HepG2 (cell line): Measurements from ENCODE around the gene FUT1. TPM values are rescaled to one million over a fixed set of nuclear protein-coding genes. Genes with fewer than 3 reads are reported as not detected.

ENCODE experiments used
- CC2D1A ChIP-seq: sonication (generic); formaldehyde crosslinking; IDR thresholded peaks from 2 replicates; pipeline ENCODE4 v1.8.1; 2023; ENCODE audit warnings: mild to moderate bottlenecking, missing genetic modification reagents
- FOXK1 ChIP-seq: sonication (generic); formaldehyde crosslinking; IDR thresholded peaks from 2 replicates; pipeline ENCODE4 v1.4.0; 2020; ENCODE audit warnings: low read depth, missing genetic modification reagents, borderline replicate concordance
- HCFC1 ChIP-seq: fragments of 150-350 bp; IDR thresholded peaks from 2 replicates; pipeline ENCODE4 v1.6.1; 2014; ENCODE audit warnings: low read depth, low read length
- KDM3A ChIP-seq: IDR thresholded peaks from 2 replicates; pipeline ENCODE4 v1.6.1; 2018; ENCODE audit warnings: low read depth, missing compliant biosample characterization
- NFE2L2 ChIP-seq: fragments of 150-350 bp; IDR thresholded peaks from 2 replicates; pipeline ENCODE4 v1.6.1; 2014; ENCODE audit warnings: low read length
- NFKB2 ChIP-seq: sonication (generic); formaldehyde crosslinking; IDR thresholded peaks from 2 replicates; pipeline ENCODE4 v1.4.0; 2020; ENCODE audit warnings: missing genetic modification reagents, borderline replicate concordance
- NFYC ChIP-seq: IDR thresholded peaks from 2 replicates; pipeline ENCODE4 v1.6.1; 2016; ENCODE audit warnings: missing genetic modification reagents, missing compliant biosample characterization
- NRL ChIP-seq: sonication (generic); formaldehyde crosslinking; IDR thresholded peaks from 2 replicates; pipeline ENCODE4 v1.5.0; 2020; ENCODE audit warnings: missing genetic modification reagents, mild to moderate bottlenecking, moderate library complexity, borderline replicate concordance
- ZBTB21 ChIP-seq: sonication (generic); formaldehyde crosslinking; IDR thresholded peaks from 2 replicates; pipeline ENCODE4 v1.4.0; 2020; ENCODE audit warnings: missing genetic modification reagents
- ZKSCAN5 ChIP-seq: sonication (generic); formaldehyde crosslinking; IDR thresholded peaks from 2 replicates; pipeline ENCODE4 v1.5.1; 2020; ENCODE audit warnings: mild to moderate bottlenecking, missing genetic modification reagents
- ZNF253 ChIP-seq: sonication (generic); formaldehyde crosslinking; IDR thresholded peaks from 2 replicates; pipeline ENCODE4 v1.8.0; 2022; ENCODE audit warnings: mild to moderate bottlenecking, missing genetic modification reagents, borderline replicate concordance
- ZNF709 ChIP-seq: sonication (generic); formaldehyde crosslinking; IDR thresholded peaks from 2 replicates; pipeline ENCODE4 v1.5.0; 2020; ENCODE audit warnings: mild to moderate bottlenecking, missing genetic modification reagents
- ZSCAN9 ChIP-seq: IDR thresholded peaks from 2 replicates; pipeline ENCODE4 v1.6.1; 2016; ENCODE audit warnings: borderline replicate concordance
- polyA plus RNA-seq, 8 experiments: library from polyadenylated mRNA; depleted of rRNA in 3 of 8; stranded (reverse) in 7 of 8; unstranded in 1 of 8; fragments of >200 nt; fragmentation: Illumina TruSeq in 4 of 8; extraction: Trizol in 4 of 8; gene quantifications; 2 replicates each; pipeline versions ENCODE4 v1.2.1 to v1.2.3, GENCODE V29; 2011 to 2016; ENCODE audit warnings: low read depth in 4 of 8, missing spikeins in 1 of 8, mixed read lengths in 1 of 8; ENCODE audit not compliant: insufficient read depth in 1 of 8
- total RNA-seq, 5 experiments: library from RNA; depleted of rRNA; stranded (reverse); fragments of >200 nt; fragmentation: Illumina TruSeq; extraction: Trizol; gene quantifications; 2 replicates each; pipeline ENCODE4 v1.2.3, GENCODE V29; 2016; ENCODE audit warnings: low read depth in 1 of 5
- TF ChIP-seq, protein P1 (sequence below): sonication (generic); formaldehyde crosslinking; IDR thresholded peaks from 2 replicates; pipeline ENCODE4 v1.5.1; 2020; ENCODE audit warnings: mild to moderate bottlenecking, missing genetic modification reagents
- TF ChIP-seq, protein P2 (sequence below): sonication (generic); formaldehyde crosslinking; IDR thresholded peaks from 2 replicates; pipeline ENCODE4 v1.4.0; 2020; ENCODE audit warnings: missing genetic modification reagents, borderline replicate concordance
- TF ChIP-seq, protein P3 (sequence below): sonication (generic); formaldehyde crosslinking; IDR thresholded peaks from 2 replicates; pipeline ENCODE4 v1.4.0; 2020; ENCODE audit warnings: missing genetic modification reagents
- TF ChIP-seq, protein P4 (sequence below): sonication (generic); formaldehyde crosslinking; IDR thresholded peaks from 2 replicates; pipeline ENCODE4 v1.4.0; 2020; ENCODE audit warnings: low read depth, mild to moderate bottlenecking, missing genetic modification reagents

The FUT1 gene
- total and polyA plus RNA-seq, 2 of the 13 experiments (the other 11 are each of a cell fraction or from before 2014, with no cell fraction given) = 0.07 to 1.1 TPM

DNA sequence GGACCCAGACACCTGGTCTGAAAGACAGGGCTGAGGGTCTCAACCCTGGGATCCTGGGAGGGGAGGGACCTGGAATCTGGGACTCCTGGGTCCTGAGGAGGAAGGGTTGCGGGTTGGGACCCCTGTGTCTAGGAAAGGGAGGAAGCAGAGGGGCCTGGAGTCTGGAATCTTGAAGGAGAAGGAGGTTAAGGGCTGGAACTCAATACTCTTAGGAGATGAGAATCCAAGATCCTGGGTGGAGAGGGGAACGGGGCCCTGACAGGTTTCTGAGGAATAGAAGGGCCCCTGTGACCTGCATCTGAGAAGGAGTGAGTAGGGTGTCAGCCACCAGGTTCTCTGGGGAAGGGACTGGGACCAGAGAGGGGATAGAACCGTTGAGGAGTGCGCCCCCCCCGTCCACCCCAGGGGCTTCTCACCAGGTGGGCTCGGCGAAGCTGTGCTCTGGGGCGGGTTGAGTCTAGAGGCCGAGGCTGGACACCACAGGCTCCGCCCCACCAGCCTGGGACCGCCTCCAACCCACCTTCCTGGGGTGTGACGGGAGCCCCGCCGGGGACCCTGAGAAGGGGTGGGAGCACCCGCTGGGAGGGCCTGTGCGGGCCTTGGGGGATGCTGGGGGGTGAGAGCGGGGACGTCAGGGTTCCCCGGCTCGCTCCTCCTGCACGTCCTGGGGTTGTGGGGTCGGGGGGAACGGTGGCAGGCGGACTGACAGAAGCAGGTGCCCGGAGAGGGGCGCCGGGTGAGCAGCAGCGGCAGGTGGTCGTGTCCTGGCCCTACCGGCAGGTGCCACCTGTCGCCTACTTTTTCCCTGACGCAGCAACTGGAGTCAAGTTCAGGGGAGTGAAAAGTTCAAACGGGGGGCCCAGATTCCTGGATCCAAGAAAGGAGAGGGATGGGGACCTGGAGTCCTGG is 32.9 kb downstream of the FUT1 start, which contains the start of gene MAMSTR (continued):
- TF ChIP-seq, protein P1, sequence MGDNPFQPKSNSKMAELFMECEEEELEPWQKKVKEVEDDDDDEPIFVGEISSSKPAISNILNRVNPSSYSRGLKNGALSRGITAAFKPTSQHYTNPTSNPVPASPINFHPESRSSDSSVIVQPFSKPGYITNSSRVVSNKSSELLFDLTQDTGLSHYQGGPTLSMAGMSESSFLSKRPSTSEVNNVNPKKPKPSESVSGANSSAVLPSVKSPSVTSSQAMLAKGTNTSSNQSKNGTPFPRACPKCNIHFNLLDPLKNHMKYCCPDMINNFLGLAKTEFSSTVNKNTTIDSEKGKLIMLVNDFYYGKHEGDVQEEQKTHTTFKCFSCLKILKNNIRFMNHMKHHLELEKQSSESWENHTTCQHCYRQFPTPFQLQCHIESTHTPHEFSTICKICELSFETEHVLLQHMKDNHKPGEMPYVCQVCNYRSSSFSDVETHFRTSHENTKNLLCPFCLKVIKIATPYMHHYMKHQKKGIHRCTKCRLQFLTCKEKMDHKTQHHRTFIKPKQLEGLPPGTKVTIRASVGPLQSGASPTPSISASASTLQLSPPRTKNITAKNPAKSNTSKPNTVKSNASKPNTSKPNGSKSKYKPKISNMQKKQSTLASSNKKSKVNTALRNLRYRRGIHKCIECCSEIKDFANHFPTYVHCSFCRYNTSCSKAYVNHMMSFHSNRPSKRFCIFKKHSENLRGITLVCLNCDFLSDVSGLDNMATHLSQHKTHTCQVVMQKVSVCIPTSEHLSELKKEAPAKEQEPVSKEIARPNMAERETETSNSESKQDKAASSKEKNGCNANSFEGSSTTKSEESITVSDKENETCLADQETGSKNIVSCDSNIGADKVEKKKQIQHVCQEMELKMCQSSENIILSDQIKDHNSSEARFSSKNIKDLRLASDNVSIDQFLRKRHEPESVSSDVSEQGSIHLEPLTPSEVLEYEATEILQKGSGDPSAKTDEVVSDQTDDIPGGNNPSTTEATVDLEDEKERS (CRISPR knock-in tag) = no peak
- TF ChIP-seq ZSCAN9 (CRISPR knock-in tag) = no peak
- TF ChIP-seq, protein P2, sequence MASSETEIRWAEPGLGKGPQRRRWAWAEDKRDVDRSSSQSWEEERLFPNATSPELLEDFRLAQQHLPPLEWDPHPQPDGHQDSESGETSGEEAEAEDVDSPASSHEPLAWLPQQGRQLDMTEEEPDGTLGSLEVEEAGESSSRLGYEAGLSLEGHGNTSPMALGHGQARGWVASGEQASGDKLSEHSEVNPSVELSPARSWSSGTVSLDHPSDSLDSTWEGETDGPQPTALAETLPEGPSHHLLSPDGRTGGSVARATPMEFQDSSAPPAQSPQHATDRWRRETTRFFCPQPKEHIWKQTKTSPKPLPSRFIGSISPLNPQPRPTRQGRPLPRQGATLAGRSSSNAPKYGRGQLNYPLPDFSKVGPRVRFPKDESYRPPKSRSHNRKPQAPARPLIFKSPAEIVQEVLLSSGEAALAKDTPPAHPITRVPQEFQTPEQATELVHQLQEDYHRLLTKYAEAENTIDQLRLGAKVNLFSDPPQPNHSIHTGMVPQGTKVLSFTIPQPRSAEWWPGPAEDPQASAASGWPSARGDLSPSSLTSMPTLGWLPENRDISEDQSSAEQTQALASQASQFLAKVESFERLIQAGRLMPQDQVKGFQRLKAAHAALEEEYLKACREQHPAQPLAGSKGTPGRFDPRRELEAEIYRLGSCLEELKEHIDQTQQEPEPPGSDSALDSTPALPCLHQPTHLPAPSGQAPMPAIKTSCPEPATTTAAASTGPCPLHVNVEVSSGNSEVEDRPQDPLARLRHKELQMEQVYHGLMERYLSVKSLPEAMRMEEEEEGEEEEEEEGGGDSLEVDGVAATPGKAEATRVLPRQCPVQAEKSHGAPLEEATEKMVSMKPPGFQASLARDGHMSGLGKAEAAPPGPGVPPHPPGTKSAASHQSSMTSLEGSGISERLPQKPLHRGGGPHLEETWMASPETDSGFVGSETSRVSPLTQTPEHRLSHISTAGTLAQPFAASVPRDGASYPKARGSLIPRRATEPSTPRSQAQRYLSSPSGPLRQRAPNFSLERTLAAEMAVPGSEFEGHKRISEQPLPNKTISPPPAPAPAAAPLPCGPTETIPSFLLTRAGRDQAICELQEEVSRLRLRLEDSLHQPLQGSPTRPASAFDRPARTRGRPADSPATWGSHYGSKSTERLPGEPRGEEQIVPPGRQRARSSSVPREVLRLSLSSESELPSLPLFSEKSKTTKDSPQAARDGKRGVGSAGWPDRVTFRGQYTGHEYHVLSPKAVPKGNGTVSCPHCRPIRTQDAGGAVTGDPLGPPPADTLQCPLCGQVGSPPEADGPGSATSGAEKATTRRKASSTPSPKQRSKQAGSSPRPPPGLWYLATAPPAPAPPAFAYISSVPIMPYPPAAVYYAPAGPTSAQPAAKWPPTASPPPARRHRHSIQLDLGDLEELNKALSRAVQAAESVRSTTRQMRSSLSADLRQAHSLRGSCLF (CRISPR knock-in tag) = no peak
- TF ChIP-seq CC2D1A (CRISPR knock-in tag) = no peak
- TF ChIP-seq NFKB2 (CRISPR knock-in tag) = no peak
- no peak; the same call in 1 of the 2 replicates for TF ChIP-seq NRL (CRISPR knock-in tag)
- TF ChIP-seq HCFC1 = no peak
- TF ChIP-seq ZNF709 (CRISPR knock-in tag) = 0 out of 2 replicates have a peak, but pooled peaks have one; percentile 2
- TF ChIP-seq ZBTB21 (CRISPR knock-in tag) = no peak
- no peak for TF ChIP-seq NFYC
- TF ChIP-seq FOXK1 (CRISPR knock-in tag) = no peak
- TF ChIP-seq KDM3A (CRISPR knock-in tag) = no peak
- TF ChIP-seq, protein P3, sequence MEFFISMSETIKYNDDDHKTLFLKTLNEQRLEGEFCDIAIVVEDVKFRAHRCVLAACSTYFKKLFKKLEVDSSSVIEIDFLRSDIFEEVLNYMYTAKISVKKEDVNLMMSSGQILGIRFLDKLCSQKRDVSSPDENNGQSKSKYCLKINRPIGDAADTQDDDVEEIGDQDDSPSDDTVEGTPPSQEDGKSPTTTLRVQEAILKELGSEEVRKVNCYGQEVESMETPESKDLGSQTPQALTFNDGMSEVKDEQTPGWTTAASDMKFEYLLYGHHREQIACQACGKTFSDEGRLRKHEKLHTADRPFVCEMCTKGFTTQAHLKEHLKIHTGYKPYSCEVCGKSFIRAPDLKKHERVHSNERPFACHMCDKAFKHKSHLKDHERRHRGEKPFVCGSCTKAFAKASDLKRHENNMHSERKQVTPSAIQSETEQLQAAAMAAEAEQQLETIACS (CRISPR knock-in tag) = no peak
- no peak for TF ChIP-seq ZNF253
- no peak for TF ChIP-seq ZKSCAN5 (CRISPR knock-in tag)
- TF ChIP-seq, protein P4, sequence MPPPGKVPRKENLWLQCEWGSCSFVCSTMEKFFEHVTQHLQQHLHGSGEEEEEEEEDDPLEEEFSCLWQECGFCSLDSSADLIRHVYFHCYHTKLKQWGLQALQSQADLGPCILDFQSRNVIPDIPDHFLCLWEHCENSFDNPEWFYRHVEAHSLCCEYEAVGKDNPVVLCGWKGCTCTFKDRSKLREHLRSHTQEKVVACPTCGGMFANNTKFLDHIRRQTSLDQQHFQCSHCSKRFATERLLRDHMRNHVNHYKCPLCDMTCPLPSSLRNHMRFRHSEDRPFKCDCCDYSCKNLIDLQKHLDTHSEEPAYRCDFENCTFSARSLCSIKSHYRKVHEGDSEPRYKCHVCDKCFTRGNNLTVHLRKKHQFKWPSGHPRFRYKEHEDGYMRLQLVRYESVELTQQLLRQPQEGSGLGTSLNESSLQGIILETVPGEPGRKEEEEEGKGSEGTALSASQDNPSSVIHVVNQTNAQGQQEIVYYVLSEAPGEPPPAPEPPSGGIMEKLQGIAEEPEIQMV (CRISPR knock-in tag) = no peak
- TF ChIP-seq NFE2L2 = no peak
- TF ChIP-seq, all 625 proteins: peak for 36
